T1000 (cell line): ENCODE measurements around the gene SEPSECS.
A peak's percentile ranks its signal among the peaks of the same experiment; 100 is the strongest.

Experiments
- DNase-seq: peaks from one replicate; lab custom pipeline; 2025; ENCODE audit warnings: mixed read lengths; lab: John Stamatoyannopoulos, UW

Gene SEPSECS

GRCh38 chr4:25159837-25160713, at the start of gene SEPSECS:
Gene SEPSECS (minus strand): TSS chr4:25160449. CDS start chr4:25160369, 80 bp downstream.
- peak; percentile 98 for DNase-seq

DNA sequence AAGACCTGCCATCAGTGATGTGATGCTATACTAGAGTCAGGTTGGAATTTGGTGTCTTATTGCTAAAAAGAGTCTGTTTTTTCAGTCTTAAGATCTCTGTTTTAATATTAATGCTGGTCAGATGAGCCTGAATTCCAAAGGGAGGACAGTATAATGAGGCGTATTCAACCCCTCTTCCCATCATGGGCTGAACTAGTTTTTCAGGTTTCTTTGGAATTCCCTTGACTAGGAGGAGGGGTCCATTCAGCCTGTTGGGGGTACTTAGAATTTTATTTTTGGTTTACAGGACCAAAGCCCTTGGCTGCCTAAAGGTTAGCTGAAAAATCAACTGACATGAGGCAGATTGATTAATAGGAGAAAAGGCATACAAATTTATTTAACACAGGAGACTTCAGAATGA, 49.5 kb upstream of the SEPSECS start:
- DNase-seq, result no peak

- DNase-seq, result no peak
Observed at GRCh38 chr4:25207997-25208396, 47.7 kb upstream of the SEPSECS start.

- no peak for DNase-seq
Observed at GRCh38 chr4:25198713-25199112, 38.5 kb upstream of the SEPSECS start.

DNA sequence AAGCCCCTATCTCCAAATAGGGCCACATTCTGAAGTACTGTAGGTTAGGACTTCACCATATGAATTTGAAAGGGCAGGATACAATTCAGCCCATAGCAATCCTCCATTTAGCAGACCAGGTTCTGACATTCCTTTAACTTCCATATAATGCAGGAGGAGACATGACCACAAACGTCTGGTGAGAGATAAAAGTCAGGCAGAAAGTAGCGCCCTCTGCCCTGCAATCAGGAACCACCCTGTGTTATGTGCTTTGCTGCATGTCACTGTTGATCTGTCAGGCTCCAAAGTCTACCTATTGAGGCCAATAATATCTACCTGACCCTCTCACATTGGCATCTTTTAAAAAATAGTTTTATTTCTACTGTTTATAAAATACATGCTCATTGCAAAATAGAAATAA, 30.2 kb upstream of the SEPSECS start:
- no peak for DNase-seq

DNA sequence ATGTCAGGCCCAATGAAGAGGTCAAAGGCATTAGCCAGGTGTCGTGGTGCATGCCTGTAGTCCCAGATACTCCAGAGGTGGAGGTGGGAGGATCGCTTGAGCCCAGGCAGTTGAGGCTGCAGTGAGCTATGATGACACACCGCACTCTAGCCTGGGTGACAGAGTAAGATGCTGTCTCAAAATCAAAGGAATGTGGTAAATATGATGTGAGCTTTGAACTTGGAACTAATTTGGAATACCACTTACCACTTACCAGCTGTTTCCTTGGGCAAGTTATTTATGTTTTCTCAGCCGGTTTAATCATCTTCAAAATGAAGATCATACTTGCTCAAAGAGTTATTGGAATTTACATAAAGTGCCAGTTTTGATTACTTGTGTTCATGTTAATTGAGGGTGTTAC, 23.8 kb upstream of the SEPSECS start:
- DNase-seq, result no peak

DNA sequence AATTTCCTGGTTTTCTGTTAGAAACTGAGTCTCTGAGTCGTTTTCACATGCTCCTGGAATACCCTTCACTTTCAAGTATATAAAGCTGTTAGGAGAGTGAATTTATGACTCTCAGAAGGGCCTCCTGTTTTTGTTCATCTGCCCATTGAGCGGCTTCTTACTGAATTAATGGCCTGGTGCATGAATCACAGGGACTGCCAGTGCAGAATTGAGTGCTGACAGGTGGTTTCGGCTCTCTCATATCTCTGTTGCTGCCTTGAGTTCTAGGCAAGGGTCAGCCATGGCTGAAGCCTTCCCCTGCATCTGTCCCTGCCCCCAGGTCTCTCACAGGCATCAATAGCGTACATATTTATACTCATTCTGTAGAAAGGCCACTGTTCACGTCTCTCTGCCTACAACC, 22.7 kb upstream of the SEPSECS start:
- DNase-seq, result no peak

DNA sequence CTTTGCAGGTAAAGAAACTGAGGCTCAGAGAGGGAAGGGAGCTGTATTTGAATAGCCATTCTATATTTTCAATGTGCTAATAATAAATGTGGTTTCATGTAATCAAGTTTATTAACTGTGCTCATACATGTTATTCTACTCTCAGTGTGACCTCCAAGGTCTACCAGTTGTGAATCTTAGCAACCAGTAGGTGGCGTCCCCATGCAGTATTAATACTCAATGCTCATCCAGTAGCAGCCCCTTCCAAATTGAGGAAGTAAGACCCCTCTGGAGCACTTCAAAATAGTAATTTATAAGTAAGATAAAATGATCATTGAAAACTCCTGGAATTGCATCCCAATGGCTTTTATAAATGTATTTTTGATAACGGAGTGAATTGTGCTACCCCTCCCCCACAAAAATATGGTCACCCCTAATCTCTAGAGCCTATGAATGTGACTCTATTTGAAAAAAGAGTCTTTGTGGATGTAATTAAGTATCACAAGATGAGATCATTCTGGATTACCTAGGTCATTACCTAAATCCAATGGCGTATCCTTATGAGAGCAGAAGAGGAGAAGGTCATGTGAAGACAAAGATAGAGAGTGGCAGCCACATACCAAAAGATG, 20.4 kb upstream of the SEPSECS start:
- no peak for DNase-seq

- no peak for DNase-seq
Observed at GRCh38 chr4:25178838-25179261, 18.6 kb upstream of the SEPSECS start.

DNA sequence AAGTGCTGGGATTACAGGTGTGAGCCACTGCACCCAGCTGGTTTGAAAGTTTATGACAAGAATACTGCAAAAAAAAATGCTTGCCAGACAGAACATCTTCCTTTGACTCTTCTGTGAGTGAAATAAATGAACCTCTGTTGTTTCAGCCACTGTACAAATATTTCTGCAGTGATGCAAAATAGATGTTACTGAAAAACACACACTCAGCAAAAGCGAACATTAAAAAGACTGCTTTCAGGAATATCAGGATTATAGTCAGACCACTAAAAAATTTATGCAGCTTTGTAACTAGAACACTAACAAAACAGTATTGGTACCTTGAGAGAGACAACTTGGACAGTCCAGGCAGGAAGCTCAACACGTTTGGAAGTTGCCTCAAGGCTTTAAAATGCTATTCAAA, 16.9 kb upstream of the SEPSECS start:
- DNase-seq, result no peak

DNA sequence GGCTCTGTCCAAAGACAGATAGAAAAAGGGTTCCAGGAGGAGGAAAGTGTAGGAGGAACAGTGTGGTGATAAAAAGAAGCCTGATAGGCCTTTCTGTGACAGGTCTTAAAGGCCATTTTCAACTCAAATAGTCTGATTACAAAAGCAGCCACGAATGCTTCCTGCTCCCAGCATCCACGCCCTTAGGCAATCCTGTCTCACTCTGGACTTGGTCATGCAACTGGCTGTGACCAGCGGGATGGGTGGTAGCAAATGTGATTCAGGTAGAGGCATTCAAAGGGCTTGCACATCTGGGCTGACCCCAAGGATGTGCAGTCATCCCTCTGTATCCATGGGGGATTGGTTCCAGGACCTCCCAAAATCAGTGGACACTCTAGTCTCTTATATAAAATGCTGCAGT, 14.4 kb upstream of the SEPSECS start:
- peak; percentile 20 for DNase-seq

DNA sequence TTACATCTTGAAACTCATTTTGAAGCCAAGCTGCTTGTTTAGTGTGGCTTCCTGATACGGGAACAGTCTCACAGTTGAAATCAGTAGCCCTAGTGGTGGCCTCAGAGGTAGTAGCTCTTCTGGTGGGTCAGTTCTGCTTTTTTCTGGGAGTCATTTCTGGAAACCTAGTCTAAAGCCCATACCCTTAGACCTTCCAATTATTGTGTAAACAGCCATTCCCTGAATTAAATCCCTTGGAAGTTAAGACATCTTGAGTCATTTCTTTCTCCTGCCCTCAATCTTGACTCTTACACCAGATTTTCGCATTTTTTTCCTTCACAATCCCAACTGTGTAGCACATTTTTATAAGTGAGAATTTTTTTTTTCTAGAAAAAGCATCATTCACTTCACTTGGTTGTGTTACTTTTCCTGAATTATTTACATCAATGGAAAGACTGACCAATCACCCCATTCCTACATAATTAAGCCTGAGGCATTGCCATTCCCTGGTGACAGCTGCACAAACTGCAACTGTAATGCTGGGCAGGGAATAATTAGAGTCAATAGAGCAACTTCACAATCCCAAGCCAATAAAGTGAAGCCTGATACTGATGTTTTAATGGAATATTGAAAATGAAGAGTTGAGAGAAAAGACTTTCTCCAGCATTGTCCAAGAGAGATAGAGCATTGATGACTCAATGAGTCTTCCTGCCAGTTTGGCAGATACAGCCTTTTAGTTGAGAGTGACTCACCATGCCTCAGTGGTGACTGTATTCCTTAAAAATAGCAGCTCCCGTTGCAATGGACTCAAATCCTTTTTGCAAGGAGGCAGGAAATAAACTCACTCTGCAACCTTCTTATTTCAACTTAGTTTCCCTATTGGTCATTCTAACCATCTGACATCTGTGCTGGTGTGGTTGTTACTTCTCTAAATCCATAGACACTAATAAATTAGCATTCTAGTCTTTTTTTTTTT, 13.0 kb upstream of the SEPSECS start:
- peak; percentile 85 for DNase-seq

DNA sequence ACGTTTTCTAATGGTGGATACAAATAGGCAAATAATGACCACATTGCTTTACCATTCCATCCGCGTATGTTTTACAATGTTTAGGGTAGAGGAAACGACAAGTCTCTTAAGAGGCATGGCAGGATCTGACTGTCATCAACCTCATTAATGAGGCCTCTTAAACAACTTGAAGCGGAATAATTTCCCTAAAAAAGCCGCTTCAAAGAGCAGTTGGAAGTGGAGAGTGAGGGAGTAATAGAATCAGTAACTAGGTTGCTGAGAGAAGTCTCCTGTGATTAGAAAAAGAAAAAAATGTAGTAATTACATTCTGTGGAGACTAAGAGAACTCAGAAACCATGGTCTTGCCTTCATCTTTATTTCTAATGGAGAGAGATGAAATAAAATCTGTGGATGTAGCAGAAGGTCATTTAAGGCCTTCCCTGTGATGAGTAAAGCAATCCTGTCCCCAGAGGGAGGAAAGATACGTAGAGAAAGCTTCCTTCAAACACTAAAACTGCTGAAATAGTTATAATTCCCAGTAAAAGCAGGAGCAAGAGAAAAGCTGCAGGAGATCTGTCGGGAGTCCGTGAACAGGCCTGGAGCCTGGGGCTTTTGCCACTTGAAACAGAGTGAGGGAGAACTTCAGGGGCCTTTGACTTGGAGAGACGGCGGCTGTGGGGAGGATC, 11.1 kb upstream of the SEPSECS start:
- no peak for DNase-seq

GRCh38 chr4:25169446-25169845, 9.2 kb upstream of the SEPSECS start:
- DNase-seq, result no peak

DNA sequence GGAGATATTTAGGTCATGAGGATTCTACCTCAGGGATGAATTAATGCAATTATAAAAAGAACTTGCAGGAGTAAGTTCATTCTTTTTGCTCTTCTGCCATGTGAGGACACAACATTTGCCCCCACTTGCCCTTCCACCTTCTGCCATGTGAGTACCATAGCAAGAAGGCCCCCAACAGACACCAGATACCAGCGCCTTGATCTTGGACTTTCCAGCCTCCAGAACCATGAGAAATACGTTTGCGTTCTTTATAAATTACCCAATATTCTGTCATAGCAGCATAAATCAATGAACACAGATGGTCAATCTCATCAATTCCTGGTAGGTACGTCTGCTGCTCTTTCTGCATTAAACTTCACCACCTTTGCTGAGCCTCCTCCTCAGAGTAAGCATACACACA, 5.7 kb upstream of the SEPSECS start:
- no peak for DNase-seq

GRCh38 chr4:25163196-25163595, 2.9 kb upstream of the SEPSECS start:
- no peak for DNase-seq

DNA sequence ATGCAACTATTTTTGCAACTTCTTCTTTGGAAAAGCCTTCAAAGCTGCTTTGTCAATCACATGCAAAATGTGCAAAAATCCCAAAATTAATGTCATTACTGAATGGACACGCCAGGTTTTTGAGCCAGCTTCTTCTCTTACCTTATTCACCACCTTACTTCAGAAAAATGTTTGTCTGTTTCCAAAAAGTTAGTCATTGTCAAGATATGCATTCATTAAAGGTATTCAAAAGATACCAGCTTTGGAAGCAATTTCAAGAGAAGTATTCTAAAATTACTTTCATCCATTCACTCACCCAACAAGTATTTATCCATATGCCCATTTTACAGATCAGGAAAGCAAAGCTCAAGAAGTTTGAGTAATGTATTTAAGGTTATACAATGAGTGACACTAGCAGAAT, 2.3 kb upstream of the SEPSECS start:
- no peak for DNase-seq

- DNase-seq, result no peak
Observed at GRCh38 chr4:25161593-25161950, 1.3 kb upstream of the SEPSECS start.

DNA sequence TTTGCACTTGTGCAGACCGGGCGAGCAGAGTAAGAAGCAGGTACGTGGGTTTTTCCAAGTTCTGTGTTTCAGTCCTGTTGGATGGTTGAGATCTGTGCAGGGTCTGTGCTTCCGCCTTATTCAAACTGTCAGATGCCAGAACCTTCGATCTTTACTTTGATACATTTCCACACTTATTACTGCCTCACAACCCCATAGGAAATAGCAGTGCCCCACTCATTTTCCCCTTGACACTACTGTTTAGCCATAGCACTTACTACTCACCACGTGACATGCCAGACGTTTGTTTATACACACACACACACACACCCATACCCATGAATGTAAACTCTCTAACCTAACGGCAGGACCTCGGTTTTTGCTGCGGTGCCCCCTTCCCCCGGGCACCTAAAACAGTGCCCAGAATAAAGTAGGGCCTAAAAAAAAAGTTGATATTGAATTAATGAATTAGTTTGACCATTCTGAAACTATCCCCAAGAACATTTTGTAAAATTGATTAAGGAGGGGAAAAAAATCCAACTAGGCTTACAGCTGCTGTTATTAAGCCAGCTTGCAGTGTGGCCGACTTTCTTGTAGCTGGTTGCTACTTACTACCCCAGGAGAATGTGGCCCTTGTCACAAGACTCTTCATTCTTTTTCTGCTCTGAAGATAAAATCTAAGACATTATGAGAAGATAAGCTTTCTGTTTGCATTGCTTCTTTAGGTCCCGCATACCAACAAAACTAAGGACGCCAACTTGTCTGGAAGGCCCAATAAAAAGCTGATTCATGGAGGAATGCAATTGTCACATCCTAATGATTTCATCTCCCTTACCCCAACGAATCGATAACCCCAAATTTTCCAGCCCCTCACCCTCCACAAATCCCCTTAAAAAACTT, 704 bp upstream of the SEPSECS start:
- no peak for DNase-seq

DNA sequence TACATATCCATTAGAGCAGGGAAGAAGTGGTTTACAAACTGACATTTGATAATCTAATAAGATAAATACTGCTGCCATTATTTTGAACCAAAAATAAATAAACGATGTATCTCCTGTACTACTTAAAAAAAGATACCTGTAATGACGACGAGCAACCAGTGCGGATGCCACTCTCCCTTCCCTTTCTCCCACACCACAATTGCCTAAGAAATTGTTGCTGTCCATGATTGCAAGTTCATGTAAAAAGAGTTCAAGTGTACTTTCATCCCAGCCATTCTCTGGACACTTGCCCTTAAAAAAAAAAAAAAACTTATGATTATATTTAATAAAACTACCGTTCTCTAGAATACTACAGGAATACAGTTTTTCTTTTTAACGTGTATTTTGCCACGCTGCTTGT, 1.4 kb downstream of the SEPSECS start:
- DNase-seq, result no peak

- no peak for DNase-seq
Observed at GRCh38 chr4:25157081-25157480, 3.2 kb downstream of the SEPSECS start.
